Subcutaneous preadipocyte (primary cell): ENCODE data around the gene THNSL1. TPM values are rescaled to one million over a fixed set of nuclear protein-coding genes. Genes with fewer than 3 reads are reported as not detected.

Source experiments
- total RNA-seq: library from RNA; depleted of rRNA; stranded (reverse); fragments of >200 nt; gene quantifications from 2 replicates; pipeline ENCODE4 v1.2.3, GENCODE V29; 2012

THNSL1 gene, protein sequence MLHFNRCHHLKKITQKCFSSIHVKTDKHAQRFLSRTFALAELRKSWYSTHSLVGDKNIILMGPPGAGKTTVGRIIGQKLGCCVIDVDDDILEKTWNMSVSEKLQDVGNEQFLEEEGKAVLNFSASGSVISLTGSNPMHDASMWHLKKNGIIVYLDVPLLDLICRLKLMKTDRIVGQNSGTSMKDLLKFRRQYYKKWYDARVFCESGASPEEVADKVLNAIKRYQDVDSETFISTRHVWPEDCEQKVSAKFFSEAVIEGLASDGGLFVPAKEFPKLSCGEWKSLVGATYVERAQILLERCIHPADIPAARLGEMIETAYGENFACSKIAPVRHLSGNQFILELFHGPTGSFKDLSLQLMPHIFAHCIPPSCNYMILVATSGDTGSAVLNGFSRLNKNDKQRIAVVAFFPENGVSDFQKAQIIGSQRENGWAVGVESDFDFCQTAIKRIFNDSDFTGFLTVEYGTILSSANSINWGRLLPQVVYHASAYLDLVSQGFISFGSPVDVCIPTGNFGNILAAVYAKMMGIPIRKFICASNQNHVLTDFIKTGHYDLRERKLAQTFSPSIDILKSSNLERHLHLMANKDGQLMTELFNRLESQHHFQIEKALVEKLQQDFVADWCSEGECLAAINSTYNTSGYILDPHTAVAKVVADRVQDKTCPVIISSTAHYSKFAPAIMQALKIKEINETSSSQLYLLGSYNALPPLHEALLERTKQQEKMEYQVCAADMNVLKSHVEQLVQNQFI
- total RNA-seq = 2.6 and 4.5 TPM in 2 replicates

DNA sequence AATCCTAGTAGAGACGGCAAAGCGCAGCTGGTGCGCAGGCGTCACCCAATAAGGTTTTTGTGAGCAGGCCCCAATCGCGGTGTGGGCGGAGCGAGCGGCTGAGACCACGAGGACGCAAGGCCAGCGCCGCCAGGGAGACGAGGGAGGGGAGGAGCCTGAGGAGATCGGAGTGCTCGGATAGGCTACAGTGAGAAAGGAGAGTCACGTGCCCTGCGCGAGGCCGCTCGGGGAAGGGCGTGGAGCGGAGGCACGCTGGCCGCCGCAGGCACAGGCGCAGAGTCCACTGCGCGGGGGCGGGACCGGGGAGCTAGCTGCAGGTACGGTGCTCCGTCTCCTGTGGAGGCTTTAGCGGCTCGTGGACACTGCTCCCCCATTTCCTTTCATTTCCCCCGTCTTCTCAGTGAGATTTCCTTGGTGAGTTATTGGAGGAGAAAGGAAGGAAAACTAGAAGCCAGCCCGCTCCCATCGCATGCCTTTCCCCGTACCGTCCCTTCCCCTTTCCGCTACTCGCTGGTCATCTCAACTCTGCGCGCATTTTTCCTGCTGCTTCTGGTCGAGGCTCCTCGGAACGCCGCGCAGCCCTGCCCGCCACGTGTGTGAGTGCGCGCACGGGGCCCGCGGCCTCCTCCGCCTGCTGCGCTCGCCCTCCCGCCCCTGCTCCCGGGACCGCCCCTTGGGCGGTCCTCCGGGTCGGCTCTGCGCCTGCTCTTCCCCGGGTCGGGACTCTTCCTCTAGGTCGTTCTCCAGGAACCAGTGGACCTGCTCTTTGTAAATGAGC, at the start of gene THNSL1:
Gene THNSL1, plus strand, starts transcription at position 237 of the 778 bp plus-strand sequence. CDS start 6,612 bp downstream, outside the sequence.

DNA sequence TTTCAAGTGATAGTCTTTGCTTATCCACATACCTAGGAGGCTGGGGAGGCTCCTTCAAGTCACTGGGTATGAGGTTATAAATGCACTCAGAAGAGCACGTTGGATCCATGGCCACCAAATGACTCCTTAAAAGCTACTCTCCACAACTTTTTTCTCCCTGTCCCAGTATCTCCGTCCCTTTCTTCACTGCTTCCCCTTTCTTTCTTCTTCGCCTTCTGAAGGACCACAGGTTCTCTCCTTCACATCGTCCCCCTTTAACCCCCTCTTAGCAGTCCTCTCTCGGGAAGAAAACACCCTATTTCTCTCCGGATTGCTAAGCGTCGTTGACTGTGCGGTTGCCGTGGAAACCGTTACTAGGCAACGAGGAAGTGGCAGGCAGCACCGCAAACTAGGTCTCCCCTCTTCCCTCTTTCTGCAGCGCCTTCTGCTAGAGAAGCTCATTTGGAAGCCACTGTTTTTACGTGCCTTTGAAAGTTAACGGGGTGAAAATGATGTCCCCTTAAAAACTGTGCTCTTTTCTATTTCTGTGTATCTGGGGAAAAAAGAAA, 510 bp upstream of the THNSL1 start, which contains the start of gene ENKUR:
Gene ENKUR, minus strand, starts transcription at position 331 of the 548 bp plus-strand sequence. Its CDS starts 222 bp downstream, at position 109.

Other genes with a start within 250 kb of the THNSL1 start
- gene PRTFDC1, start 64.0 kb upstream of the THNSL1 start, total RNA-seq = 7.0 and 8.8 TPM in 2 replicates
- gene ENKUR, start 454 bp upstream of the THNSL1 start, total RNA-seq = not detected in 2 replicates
- gene GPR158, start 158.4 kb downstream of the THNSL1 start, total RNA-seq = 0.20 and 0.37 TPM in 2 replicates